ENCODE results near the gene MYO5B. TPM values are rescaled to one million over a fixed set of nuclear protein-coding genes. Genes with fewer than 3 reads are reported as not detected.

The MYO5B gene
- polyA plus RNA-seq, 2 of the 4 experiments (the other 2 are of a cell fraction): 6.4 to 18.4 TPM

GRCh38 chr18:50133526-50133925 lies 61.4 kb downstream of the MYO5B start:
- DNase-seq (ENCODE audit: low read depth in 1 of 2, low spot score in 1 of 2): no peak
- Histone ChIP-seq H3K4me1 (no peaks in the 10 kb centered on the region), H3K4me3 (no peak overlapping the region), H3K4me2 (no peak overlapping the region), H3K27ac (no peak overlapping the region), H3K9me3 (no peaks in the 10 kb centered on the region)
- WGBS (ENCODE audit: missing lambda C conversion rate): 63% methylated on average over 4 of the region's 4 CpGs
- no peak for FAIRE-seq
- POLR2A ChIA-PET: no interaction called here
- no peak for ATAC-seq
- TF ChIP-seq CHD4 (IDR thresholded peaks at IDR 0.05; ENCODE audit: borderline replicate concordance): no peak
- TF ChIP-seq E2F6 (IDR thresholded peaks at IDR 0.05; ENCODE audit: borderline replicate concordance, low read depth): no peak
- no peak for TF ChIP-seq MAFK (IDR thresholded peaks at IDR 0.05; ENCODE audit: partially characterized antibody)
- TF ChIP-seq SMC3 (IDR thresholded peaks at IDR 0.05): no peak
- TF ChIP-seq RFX5 (IDR thresholded peaks at IDR 0.05): no peak
- no peak for TF ChIP-seq NFE2L2 (conservative IDR thresholded peaks at IDR 0.05; ENCODE audit: low read length)
- no peak for TF ChIP-seq NR3C1 (IDR thresholded peaks at IDR 0.05)
- no peak for TF ChIP-seq HOXB5 (CRISPR knock-in tag; IDR thresholded peaks at IDR 0.05)
- TF ChIP-seq PHF8 (IDR thresholded peaks at IDR 0.05; ENCODE audit: borderline replicate concordance, low read depth): no peak
- TF ChIP-seq RARB (CRISPR knock-in tag; IDR thresholded peaks at IDR 0.05): no peak
- CTCF ChIA-PET: no interaction called here

DNA sequence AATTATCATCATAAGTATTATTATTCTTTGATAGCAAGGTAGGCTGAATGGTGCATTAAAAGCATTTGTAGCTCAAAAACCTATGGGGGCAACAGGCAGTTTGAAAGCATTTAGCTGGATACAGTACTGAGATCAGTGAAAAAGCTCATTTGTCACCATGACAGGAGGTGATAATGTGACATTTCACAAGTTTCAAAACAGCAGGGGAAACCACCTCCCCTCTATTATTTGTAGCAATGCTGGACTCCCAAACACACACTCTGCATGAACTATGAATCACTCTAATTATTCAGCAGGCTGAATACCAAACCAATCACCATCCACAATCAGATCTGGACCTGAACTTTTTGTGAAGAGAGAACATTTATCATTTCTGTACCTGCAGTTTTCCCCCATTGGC lies 63.4 kb downstream of the MYO5B start:
- no peak overlapping the region for H3K4me2 ChIP-seq
- no peak for DNase-seq (ENCODE audit: low read depth in 1 of 2, low spot score in 1 of 2)
- H3K4me3 ChIP-seq: no peak overlapping the region
- H3K4me1 ChIP-seq: no peaks in the 10 kb centered on the region
- FAIRE-seq: no peak
- POLR2A ChIA-PET: no interaction called here
- no peaks in the 10 kb centered on the region for H3K9me3 ChIP-seq
- TF ChIP-seq NPAS2 (CRISPR knock-in tag; IDR thresholded peaks at IDR 0.05; ENCODE audit: borderline replicate concordance) (no peak), FOSB (CRISPR knock-in tag; IDR thresholded peaks at IDR 0.05) (no peak), MAFK (IDR thresholded peaks at IDR 0.05; ENCODE audit: partially characterized antibody) (no peak), BCL3 (IDR thresholded peaks at IDR 0.05) (no peak), ELK1 (IDR thresholded peaks at IDR 0.05; ENCODE audit: low read depth, low read length) (no peak), KDM5A (IDR thresholded peaks at IDR 0.05) (no peak), REST (IDR thresholded peaks at IDR 0.05) (no peak), TP53 (CRISPR knock-in tag; IDR thresholded peaks at IDR 0.05) (no peak), RARB (CRISPR knock-in tag; IDR thresholded peaks at IDR 0.05) (no peak), HOXB5 (CRISPR knock-in tag; IDR thresholded peaks at IDR 0.05) (no peak), NR3C1 (IDR thresholded peaks at IDR 0.05) (no peak), ZC3H11A (IDR thresholded peaks at IDR 0.05) (no peak), TFCP2L1 (CRISPR knock-in tag; IDR thresholded peaks at IDR 0.05) (no peak), EHF (CRISPR knock-in tag; IDR thresholded peaks at IDR 0.05) (no peak), E2F6 (IDR thresholded peaks at IDR 0.05; ENCODE audit: borderline replicate concordance, low read depth) (no peak), JUN (IDR thresholded peaks at IDR 0.05) (no peak), RFX5 (IDR thresholded peaks at IDR 0.05) (no peak), RNF2 (IDR thresholded peaks at IDR 0.05; ENCODE audit: borderline replicate concordance, low read depth) (no peak), KDM1A (IDR thresholded peaks at IDR 0.05; ENCODE audit: low read depth) (no peak)
- TF ChIP-seq, protein P1, sequence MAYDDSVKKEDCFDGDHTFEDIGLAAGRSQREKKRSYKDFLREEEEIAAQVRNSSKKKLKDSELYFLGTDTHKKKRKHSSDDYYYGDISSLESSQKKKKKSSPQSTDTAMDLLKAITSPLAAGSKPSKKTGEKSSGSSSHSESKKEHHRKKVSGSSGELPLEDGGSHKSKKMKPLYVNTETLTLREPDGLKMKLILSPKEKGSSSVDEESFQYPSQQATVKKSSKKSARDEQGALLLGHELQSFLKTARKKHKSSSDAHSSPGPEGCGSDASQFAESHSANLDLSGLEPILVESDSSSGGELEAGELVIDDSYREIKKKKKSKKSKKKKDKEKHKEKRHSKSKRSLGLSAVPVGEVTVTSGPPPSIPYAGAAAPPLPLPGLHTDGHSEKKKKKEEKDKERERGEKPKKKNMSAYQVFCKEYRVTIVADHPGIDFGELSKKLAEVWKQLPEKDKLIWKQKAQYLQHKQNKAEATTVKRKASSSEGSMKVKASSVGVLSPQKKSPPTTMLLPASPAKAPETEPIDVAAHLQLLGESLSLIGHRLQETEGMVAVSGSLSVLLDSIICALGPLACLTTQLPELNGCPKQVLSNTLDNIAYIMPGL (CRISPR knock-in tag; IDR thresholded peaks at IDR 0.05; ENCODE audit: borderline replicate concordance): no peak
- ATAC-seq: no peak
- CTCF ChIA-PET: no interaction called here
- H3K27ac ChIP-seq: no peak overlapping the region

Measured in A549 (cell line).